GM23248 (cell line): ENCODE results near the gene APOBEC3G. TPM values are rescaled to one million over a fixed set of nuclear protein-coding genes. Genes with fewer than 3 reads are reported as not detected.
"Not testable (repeated sequence)": the region's sequence is repeated elsewhere in the genome, so short reads cannot be mapped to it uniquely, and the experiment has no call there.

ENCODE experiments used
- DNase-seq: peaks from one replicate; pipeline ENCODE4 v3.0.0-alpha.2; 2015
- H2AFZ ChIP-seq: fragments of 200-600 bp; sonication (generic); 2 replicates; pipeline ENCODE4 v1.6.1; 2016; ENCODE audit warnings: antibody characterized with exemption
- H3F3A ChIP-seq: fragments of 200-600 bp; sonication (generic); 2 replicates; pipeline ENCODE4 v1.6.1; 2016; ENCODE audit warnings: mild to moderate bottlenecking, antibody characterized with exemption, mixed run types; ENCODE audit not compliant: insufficient read depth
- H3K27ac ChIP-seq: fragments of 200-600 bp; sonication (generic); 2 replicates; pipeline ENCODE4 v1.5.1; 2016; ENCODE audit warnings: mild to moderate bottlenecking
- H3K27me3 ChIP-seq: fragments of 200-600 bp; sonication (generic); replicated peaks from 2 replicates; pipeline ENCODE4 v1.6.1; 2016; ENCODE audit warnings: mild to moderate bottlenecking; ENCODE audit not compliant: insufficient read depth
- H3K36me3 ChIP-seq: fragments of 200-600 bp; sonication (generic); 2 replicates; pipeline ENCODE4 v1.6.1; 2016; ENCODE audit warnings: low read depth, mild to moderate bottlenecking
- H3K4me1 ChIP-seq: fragments of 200-600 bp; sonication (generic); 2 replicates; pipeline ENCODE4 v1.6.1; 2016; ENCODE audit warnings: mild to moderate bottlenecking; ENCODE audit not compliant: insufficient read depth
- H3K4me2 ChIP-seq: fragments of 200-600 bp; sonication (generic); one replicate; pipeline ENCODE4 v1.6.1; 2016; ENCODE audit warnings: mild to moderate bottlenecking; ENCODE audit not compliant: unreplicated experiment
- H3K4me3 ChIP-seq: fragments of 200-600 bp; sonication (generic); 2 replicates; pipeline ENCODE4 v1.5.1; 2016; ENCODE audit warnings: mild to moderate bottlenecking
- H3K79me2 ChIP-seq: fragments of 200-600 bp; sonication (generic); 2 replicates; pipeline ENCODE4 v1.6.1; 2016; ENCODE audit warnings: mild to moderate bottlenecking; ENCODE audit not compliant: insufficient read depth
- H3K9ac ChIP-seq: fragments of 200-600 bp; sonication (generic); 2 replicates; pipeline ENCODE4 v1.6.1; 2016; ENCODE audit warnings: mild to moderate bottlenecking
- H3K9me2 ChIP-seq: fragments of 200-600 bp; sonication (generic); 2 replicates; pipeline ENCODE4 v1.6.1; 2016; ENCODE audit warnings: mixed run types, mild to moderate bottlenecking, moderate library complexity; ENCODE audit not compliant: insufficient read depth
- H3K9me3 ChIP-seq: fragments of 200-600 bp; sonication (generic); one replicate; pipeline ENCODE4 v1.6.1; 2017; ENCODE audit warnings: low read depth
- H4K20me1 ChIP-seq: fragments of 200-600 bp; sonication (generic); 2 replicates; pipeline ENCODE4 v1.6.0; 2016; ENCODE audit not compliant: insufficient read depth
- EZH2 ChIP-seq: fragments of 200-600 bp; sonication (generic); IDR thresholded peaks from 2 replicates; pipeline ENCODE4 v1.6.1; 2018; ENCODE audit warnings: antibody characterized with exemption, mild to moderate bottlenecking; ENCODE audit not compliant: insufficient read depth, poor library complexity, severe bottlenecking
- EZH2phosphoT487 ChIP-seq: fragments of 200-600 bp; sonication (generic); IDR thresholded peaks from 2 replicates; pipeline ENCODE4 v1.6.1; 2018; ENCODE audit warnings: antibody characterized with exemption, moderate library complexity, mild to moderate bottlenecking, low read depth; ENCODE audit not compliant: insufficient read depth
- WGBS, 2 experiments: methylation state at CpG; one replicate each; pipeline ENCODE4 v1.1.6; 2015 to 2017; ENCODE audit warnings: low lambda C conversion rate in 2 of 2, low coverage in 1 of 2; ENCODE audit errors: missing lambda C conversion rate in 2 of 2; 5-methylcytosine and 5-hydroxymethylcytosine counted together
- in situ Hi-C: fragments of 300-500 bp; cut with MboI; formaldehyde crosslinking; loops from 2 replicates; pipeline ENCODE4 v1.15.0; 2020
- polyA plus RNA-seq: library from polyadenylated mRNA; unstranded; fragments of >200 nt; fragmentation: Nextera tagmentation; extraction: Ambion mirVana; gene quantifications from 2 replicates; pipeline ENCODE4 v1.2.1, GENCODE V29; 2016
- total RNA-seq: library from RNA; depleted of rRNA; stranded (reverse); fragments of >200 nt; shearing (Covaris generic); gene quantifications from 2 replicates; pipeline ENCODE4 v1.2.3, GENCODE V29; 2014

Gene APOBEC3G
- total and polyA plus RNA-seq, 2 experiments from 2014 or later = 5.2 to 7.5 TPM

GRCh38 chr22:39078329-39078728, 1.3 kb downstream of the APOBEC3G start:
- H3K9ac ChIP-seq = no peak overlapping the region
- H3K4me1 ChIP-seq = no peaks in the 10 kb centered on the region
- no peak overlapping the region for H2AFZ ChIP-seq
- H3K4me3 ChIP-seq = no peak overlapping the region
- no peak overlapping the region for H3K4me2 ChIP-seq
- no peaks in the 10 kb centered on the region for H3K9me3 ChIP-seq
- 87 to 90% methylated on average over 8 of the region's 8 CpGs for WGBS, 2 experiments
- H3F3A ChIP-seq = no peaks in the 10 kb centered on the region
- no peaks in the 10 kb centered on the region for H3K36me3 ChIP-seq
- DNase-seq = no peak
- no peaks in the 10 kb centered on the region for H3K9me2 ChIP-seq
- H3K27me3 ChIP-seq = no peaks in the 10 kb centered on the region
- in situ Hi-C loops = no loop called here
- H3K27ac ChIP-seq = no peak overlapping the region
- no peaks in the 10 kb centered on the region for H4K20me1 ChIP-seq
- TF ChIP-seq EZH2 = no peak
- no peak for TF ChIP-seq EZH2phosphoT487
- no peaks in the 10 kb centered on the region for H3K79me2 ChIP-seq

- H3K4me3 ChIP-seq, H3K36me3 ChIP-seq, H3K79me2 ChIP-seq, DNase-seq, H3K9me3 ChIP-seq, H3K27me3 ChIP-seq, H3K9ac ChIP-seq, H2AFZ ChIP-seq, H3K4me2 ChIP-seq, H3K27ac ChIP-seq, H4K20me1 ChIP-seq, H3K4me1 ChIP-seq, H3K9me2 ChIP-seq, H3F3A ChIP-seq, in situ Hi-C loops: not testable (repeated sequence)
- WGBS, 2 experiments = 92 to 97% methylated on average over 20 to 24 of the region's 24 CpGs
These were observed 2.1 kb downstream of the APOBEC3G start for GRCh38 chr22:39079054-39079637.

GRCh38 chr22:39080052-39080762, 3.1 kb downstream of the APOBEC3G start:
- no peaks in the 10 kb centered on the region for H3K9me2 ChIP-seq
- no peaks in the 10 kb centered on the region for H3K4me1 ChIP-seq
- no peaks in the 10 kb centered on the region for H3K79me2 ChIP-seq
- no peaks in the 10 kb centered on the region for H3F3A ChIP-seq
- H3K9ac ChIP-seq = no peak overlapping the region
- TF ChIP-seq EZH2 (no peak), EZH2phosphoT487 (no peak)
- no peaks in the 10 kb centered on the region for H3K27me3 ChIP-seq
- no peaks in the 10 kb centered on the region for H4K20me1 ChIP-seq
- H3K4me3 ChIP-seq = no peak overlapping the region
- in situ Hi-C loops = no loop called here
- DNase-seq = no peak
- H3K9me3 ChIP-seq = no peaks in the 10 kb centered on the region
- no peak overlapping the region for H3K27ac ChIP-seq
- H2AFZ ChIP-seq = no peak overlapping the region
- 84 to 87% methylated on average over 9 of the region's 9 CpGs for WGBS, 2 experiments
- H3K36me3 ChIP-seq = no peaks in the 10 kb centered on the region
- H3K4me2 ChIP-seq = no peak overlapping the region

GRCh38 chr22:39081016-39081415, 3.9 kb downstream of the APOBEC3G start:
- H3K9ac ChIP-seq = no peak overlapping the region
- DNase-seq = no peak
- H3K9me3 ChIP-seq = no peaks in the 10 kb centered on the region
- in situ Hi-C loops = no loop called here
- no peak overlapping the region for H2AFZ ChIP-seq
- H3K36me3 ChIP-seq = no peaks in the 10 kb centered on the region
- H3K4me2 ChIP-seq = no peak overlapping the region
- H3K9me2 ChIP-seq = no peaks in the 10 kb centered on the region
- H3K4me3 ChIP-seq = no peak overlapping the region
- no peaks in the 10 kb centered on the region for H4K20me1 ChIP-seq
- no peaks in the 10 kb centered on the region for H3K4me1 ChIP-seq
- no peaks in the 10 kb centered on the region for H3F3A ChIP-seq
- H3K27ac ChIP-seq = no peak overlapping the region
- no peaks in the 10 kb centered on the region for H3K79me2 ChIP-seq
- TF ChIP-seq EZH2phosphoT487 (no peak), EZH2 (no peak)
- H3K27me3 ChIP-seq = no peaks in the 10 kb centered on the region
- 88 to 91% methylated on average over 12 of the region's 12 CpGs for WGBS, 2 experiments
